GM21367 (cell line): ENCODE results near the gene ZNF541.
"Not testable (repeated sequence)": the region's sequence is repeated elsewhere in the genome, so short reads cannot be mapped to it uniquely, and the experiment has no call there.

Source experiments
- ATAC-seq: cut with Tn5 transposase; IDR thresholded peaks from one replicate; pipeline ENCODE4 v1.9.1; 2021; ENCODE audit not compliant: unreplicated experiment

The ZNF541 gene

DNA sequence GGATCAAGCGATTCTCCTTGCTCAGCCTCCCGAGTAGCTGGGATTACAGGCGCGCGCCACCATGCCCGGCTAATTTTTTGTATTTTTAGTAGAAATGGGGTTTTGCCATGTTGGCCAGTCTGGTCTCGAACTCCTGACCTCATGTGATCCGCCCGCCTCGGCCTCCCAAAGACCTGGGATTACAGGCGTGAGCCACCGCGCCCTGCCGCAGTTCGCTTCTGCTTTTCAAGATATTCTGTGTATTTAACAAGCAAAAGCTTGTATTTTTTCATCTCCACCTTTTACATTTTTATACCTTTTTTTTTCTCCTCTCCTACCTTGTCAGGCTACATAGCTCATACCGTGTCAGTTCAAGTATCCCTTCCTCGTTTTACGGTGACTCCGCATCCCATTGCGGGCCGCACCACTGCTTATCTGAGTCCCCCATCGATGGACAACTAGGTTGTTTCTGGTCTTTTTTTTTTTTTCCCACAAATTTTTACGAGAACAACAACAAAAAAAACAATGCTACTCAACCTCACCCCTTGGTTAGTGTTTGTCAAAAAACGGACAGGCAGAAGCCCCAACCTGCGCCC lies 26.8 kb upstream of the ZNF541 start:
- ATAC-seq, result not testable (repeated sequence)

DNA sequence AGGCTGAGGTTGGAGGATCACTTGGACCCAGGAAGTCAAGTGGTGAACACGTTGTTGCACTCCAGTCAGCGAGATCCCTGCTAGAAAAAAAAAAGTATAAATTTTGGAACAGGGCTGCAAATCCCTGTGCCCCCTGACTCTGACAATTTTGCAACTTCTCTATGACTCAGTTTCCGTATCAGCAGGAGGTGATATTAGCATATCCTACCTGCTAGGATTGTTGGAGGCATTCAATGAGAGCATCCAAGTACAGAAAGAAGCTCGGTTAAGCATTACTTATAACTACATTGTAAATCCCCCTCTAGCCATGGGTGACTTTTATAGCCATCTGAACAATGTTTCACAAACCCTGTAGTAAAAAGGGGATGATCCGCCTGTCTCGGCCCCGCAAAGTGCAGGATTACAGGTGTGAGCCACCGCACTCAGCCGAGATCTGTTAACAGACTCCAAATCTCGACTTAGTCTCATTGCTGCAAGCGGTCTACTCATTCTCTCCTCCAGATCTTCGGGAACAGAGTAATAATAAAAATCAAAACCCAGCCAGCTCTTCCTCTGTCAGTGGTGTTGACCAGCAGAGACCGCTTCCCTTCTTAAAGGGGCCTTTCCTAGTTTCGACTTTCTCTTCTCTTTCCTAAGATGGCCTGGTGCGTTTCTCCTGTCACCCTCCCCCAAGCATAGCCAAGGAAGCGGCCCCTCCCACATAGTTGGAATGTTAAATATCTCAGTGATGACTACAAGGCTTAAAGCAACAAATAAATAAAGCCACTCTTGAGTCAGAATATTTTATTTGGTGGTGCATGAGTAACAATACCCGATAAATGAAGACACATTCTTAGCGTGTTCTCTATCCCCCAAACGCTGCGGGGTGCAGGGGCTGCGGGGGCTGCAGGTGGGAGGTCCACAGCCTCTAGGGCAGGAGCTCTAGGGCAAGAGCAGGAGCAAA lies 25.7 kb upstream of the ZNF541 start:
- ATAC-seq, result no peak

DNA sequence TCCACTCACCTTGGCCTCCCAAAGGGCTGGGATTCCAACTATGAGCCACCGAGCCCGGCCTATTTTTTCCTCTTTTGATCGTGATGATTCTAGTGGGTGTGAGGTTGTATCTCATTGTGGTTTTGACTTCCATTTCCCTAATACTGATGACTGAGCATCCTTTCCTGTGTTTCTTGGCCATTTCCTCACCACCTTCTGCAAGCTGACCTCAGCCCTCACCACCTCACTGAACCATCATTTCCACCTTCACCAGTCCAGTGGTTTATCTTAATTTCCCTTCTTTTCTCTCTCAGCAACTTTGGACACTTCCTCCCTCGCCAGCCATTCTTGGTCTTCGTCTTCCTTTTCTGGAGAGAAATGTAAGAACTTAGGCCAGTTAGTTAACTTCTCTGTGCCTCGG lies 23.0 kb upstream of the ZNF541 start:
- no peak for ATAC-seq

DNA sequence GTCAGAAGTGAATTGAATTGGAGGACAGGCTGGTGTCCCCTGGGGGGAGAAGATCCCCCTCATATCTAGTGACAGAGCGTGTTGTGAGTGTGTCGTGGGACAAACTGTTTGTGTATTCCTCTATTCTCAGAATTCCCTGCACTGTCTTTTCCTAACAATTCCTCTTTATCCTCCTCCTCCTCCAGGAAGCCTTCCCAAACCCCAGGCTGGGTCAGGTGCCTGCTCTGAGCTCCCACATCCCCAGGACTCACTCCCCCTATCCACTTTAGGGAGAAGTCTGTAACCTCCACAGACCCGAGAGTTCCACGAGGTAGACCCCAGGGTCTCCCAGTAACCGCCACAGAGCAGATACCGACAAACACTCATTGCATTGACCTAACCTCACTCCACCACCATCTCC lies 20.9 kb upstream of the ZNF541 start:
- no peak for ATAC-seq

DNA sequence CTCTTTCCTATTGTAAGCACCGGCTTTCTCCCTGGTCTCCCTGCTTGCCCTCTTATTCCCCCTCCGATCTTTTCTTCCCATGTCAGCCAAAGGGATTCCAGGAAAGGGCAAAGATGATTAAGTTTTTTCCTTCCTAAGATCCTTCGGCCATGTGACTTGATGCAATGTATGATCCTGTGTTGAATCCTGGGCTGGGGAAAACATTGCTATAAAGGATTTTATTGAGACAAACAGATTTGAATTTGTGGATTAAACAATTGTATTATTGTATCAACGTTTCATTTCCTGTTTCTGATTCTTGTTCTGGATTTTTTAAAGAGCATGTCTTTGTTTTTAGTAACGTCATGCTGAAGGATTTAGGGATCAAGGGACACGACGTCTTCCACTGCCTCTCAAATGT lies 16.9 kb upstream of the ZNF541 start:
- ATAC-seq, result no peak

DNA sequence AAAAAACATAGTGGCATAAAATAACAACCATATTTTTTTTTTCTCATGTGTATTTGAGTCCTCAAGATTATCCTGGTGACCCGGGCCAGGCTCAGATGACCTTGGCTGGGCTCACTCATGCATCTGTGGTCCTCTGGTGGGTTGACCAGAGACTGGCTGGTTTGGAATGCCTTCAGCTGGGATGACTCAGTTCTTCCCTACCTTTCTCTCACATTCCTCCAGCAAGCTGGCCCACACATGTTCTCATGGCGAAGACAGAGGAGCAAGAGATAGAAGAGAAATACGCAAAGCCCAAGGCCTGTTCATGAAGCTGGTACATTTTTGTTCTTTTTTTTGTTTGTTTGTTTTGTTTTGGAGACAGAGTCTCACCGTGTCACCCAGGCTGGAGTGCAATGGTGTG lies 14.3 kb upstream of the ZNF541 start:
- ATAC-seq, result no peak

DNA sequence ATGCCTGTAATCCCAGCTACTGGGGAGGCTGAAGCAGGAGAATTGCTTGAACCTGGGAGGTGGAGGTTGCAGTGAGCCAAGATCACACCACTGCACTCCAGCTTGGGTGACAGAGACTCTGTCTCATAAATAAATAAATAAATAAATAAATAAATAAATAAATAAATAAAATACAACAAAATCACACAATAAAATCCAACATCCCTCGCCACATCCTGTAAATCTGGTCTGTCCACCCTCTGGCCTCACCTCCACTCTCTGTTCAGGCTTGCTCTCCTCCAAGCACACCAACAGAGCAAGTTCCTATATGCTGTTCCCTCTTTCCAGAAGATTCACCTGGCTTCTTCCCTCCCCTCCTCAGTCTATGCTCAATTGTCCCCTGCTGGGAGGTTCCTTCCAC lies 10.2 kb upstream of the ZNF541 start:
- ATAC-seq, result not testable (repeated sequence)

DNA sequence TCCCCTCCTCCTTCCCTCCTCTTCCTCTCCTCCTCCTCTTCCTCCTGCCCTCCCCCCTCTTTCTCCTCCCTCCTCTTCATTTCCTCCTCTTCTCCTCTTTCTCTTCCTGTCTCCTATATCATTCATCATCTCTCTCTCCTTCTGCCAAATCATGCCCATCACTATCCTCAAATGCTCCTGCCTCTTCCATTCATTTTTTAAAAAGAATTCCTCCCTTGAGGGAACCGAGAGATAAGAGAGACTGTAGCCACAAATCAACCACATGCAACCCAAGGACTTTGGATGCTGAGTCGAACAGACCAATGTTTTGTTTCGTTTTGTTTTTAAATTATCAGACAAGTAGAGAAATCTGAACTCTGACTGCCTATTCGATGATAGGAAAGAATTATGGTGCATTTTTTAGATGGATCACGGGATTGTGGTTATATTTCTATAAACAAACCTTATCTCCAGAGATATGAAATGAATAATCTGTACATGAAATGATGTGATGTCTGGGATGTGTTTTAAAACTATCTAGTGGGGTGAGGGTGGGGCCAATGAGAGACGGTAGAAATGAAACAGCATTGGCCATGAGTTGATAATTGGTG lies 9.5 kb upstream of the ZNF541 start:
- no peak for ATAC-seq

DNA sequence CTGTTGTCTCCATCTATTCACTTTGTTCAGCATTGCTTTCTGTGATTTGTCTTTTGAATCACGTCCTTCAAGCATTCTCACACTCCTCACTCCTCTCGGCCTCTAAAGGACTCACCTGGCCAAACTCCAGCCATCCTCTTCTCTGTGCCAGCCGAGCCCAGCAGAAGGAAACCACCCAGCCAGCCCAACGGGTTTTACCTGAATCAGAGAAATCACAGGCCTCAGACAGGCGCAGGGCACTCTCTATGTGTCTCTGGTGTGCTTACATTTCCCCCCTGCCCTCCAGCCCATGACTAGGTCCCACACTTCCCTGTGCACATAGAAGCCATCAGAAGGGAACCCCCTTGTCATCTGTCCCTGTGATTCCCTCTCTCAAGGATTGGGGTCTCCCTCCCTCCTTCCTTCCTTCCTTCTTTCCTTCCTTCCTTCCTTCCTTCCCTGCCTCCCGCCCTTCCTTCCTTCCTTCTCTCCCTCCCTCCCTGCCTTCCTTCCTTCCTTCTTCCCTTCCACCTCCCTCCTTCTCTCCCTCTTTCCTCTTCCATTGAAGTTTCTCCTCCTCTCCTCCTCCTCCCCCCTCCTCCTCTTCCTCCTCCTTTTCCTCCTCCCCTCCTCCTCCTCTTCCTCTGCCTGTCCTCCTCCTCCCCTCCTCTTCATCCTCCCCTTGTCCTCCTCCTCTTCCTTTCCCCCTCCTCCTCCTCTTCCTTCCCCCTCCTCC lies 8.8 kb upstream of the ZNF541 start:
- no peak for ATAC-seq

DNA sequence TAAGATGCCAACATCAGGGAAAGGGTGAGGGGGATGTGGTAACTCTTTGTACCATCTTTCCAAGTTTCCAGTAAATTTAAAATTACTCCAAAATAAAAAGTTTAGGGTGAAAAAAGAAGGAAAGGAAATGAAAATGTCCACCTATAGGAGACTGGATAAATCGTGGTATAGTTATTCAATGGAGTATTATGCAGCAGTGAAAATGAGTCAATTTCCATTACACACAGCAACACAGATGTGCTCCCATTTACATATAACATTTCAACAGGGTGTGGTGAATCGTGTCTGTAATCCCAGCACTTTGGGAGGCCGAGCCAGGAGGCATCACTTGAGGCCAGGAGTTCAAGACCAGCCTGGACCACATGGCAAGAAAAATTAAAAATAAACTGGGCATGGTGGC lies 7.4 kb upstream of the ZNF541 start:
- ATAC-seq, result no peak

DNA sequence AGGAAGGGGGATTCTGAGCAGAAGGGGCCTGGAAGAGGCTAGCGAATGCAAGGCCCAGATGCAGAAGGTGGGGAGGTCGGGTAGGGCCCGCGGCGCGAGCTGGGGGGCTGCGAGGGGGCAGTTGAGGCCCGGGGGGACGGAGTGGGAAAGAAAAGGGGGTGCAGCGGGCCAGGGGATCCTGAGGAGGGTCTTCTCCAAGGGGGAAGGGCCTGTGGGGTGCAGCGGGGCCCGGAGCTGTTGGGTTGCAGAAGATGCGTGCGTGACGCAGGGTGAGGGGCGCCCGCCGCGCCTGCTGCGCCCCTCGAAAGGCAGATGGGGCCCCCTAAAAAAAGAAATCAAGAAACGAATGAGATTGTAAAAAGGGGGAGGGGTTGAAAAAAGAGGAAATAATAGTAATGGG lies 313 bp downstream of the ZNF541 start:
- no peak for ATAC-seq

DNA sequence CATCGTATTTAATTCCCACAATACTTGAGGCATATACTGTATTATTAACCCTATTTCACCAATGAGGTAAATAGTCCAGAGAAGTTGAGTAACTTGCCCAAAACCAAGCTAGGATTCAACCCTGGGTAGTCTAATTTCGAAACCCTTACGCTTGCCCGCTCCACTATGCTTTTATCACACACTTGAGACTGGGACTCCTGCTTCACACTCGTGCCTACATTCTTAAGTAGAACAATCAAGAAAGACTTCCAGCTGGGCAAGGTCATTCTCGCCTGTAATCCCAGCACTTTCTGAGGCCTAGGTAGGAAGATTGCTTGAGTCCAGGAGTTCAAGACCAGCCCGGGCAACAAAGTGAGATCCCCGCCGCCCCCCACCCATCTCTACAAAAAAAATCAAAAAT lies 3.6 kb downstream of the ZNF541 start:
- ATAC-seq, result no peak

DNA sequence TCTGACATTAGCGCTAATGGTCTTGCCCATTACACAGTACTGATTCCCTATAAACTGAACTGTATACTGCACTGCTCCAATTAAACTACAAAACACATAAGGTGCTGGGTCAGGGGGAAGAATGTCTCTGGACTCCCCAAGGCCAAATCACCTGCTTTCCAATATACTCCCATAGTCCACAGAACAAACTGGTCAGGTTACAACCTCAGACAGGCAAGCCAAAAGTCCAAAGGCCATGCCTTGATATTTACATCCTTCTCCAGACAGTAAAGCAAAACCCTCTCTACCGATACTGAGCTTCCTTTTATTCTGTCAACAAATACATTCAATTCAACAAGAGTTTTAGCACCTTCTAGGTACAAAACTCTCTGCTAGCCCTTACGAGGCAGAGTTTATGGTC lies 8.9 kb downstream of the ZNF541 start:
- no peak for ATAC-seq

DNA sequence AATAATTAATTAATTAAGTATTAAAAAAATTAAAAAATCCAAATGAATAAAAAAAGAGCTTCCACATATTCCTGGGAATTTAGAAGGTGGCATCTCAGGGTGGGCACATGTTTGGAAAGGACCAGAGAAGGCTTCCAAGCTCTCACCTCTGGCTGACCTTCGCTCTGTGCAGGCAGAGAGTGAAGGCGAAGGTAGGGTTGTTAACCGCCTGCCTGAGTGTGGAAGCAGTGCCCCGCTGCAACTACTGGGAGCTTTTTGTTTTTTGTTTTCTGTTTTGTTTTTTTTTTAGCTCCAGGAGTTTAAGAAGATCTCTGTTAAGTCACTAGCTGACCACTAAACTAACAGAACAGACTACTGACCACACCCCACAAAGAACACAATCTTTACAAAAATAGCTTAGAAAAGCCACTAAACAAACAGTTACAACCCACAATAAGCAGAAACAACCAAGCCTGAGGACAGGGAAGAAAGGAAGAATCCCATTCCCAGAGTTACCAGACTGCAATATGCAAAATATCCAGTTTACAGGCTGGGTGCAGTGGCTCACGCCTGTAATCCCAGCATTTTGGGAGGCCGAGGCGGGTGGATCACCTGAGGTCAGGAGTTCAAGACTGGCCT lies 11.4 kb downstream of the ZNF541 start:
- ATAC-seq, result no peak

DNA sequence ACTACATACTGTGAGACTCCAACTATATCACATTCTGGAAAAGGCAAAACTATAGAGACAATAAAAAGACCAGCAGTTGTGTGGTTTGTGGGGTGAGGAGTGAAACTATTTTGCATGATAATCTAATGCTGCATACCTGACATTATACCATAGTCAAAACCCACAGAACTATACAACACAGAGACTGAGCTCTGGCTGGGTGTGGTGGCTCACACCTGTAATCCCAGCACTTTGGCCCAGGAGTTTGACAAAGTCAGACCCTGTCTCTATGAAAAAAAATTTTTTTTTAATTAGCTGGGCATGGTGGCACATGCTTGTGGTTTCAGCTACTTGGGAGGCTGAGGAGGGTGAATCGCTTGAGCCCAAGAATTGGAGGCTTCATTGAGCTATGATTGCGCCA lies 11.9 kb downstream of the ZNF541 start:
- no peak for ATAC-seq

DNA sequence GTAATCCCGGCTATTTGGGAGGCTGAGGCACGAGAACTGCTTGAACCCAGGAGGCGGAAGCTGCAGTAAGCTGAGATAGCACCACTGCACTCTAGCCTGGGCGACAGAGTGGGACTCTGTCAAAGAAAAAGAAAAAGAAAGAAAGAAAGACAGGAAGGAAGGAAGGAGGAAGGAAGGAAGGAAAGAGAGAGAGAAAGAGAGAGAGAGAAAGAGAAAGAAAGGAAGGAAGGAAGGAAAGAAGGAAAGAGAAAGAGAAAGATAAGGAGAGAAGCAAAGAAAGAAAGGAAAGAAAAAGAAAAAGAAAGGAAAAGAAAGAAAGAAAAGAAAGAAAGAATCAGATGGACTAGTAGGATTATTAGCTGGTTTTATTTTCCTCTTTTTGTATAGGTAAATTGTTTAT lies 22.8 kb downstream of the ZNF541 start:
- ATAC-seq, result no peak

DNA sequence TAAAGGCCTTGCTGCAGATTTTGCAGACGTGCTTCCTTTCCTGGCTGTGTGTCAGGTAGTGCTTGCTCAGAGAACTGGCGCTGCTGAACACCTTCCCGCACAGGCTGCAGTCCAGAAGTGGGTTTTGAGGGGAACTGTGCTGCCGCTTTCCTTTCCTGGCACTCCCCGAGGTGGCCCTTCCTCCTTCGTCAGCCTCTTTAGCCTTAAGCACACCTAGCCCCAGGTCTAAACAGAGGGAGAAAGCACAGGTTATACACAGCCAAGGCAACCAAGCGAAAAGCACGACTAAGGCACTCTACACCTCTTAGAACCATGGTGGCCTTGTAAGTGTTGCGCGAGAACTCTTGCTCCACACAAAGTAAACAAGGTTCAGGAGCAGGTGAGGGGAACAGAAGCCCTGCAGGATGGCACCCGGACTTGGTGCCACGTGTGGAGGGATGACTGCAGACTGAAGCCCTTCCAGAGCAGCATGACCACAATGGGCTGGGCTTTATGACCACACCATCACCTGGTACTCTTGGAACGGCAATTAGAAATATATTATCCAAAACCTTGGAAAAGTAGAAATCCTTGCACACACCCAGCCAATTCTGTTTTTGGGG lies 23.6 kb downstream of the ZNF541 start:
- no peak for ATAC-seq

DNA sequence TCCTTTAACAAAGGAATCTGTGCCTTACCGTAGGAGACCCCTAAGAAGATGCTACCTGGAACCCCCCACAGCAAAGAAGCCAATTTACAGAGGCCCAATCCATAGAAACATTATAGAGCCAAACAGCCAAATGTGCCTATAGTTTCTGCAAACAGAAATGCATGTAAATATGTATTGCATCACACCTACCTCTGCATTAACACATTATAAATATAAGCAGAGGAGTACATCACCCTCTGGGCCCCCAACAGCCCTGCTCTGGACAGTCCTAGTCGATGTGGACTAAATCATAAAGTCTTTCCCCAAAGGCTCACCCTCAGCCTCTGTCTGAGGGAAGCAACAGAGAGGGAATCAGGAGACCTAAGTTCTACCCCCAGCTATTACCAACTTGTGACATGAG lies 25.7 kb downstream of the ZNF541 start:
- no peak for ATAC-seq

DNA sequence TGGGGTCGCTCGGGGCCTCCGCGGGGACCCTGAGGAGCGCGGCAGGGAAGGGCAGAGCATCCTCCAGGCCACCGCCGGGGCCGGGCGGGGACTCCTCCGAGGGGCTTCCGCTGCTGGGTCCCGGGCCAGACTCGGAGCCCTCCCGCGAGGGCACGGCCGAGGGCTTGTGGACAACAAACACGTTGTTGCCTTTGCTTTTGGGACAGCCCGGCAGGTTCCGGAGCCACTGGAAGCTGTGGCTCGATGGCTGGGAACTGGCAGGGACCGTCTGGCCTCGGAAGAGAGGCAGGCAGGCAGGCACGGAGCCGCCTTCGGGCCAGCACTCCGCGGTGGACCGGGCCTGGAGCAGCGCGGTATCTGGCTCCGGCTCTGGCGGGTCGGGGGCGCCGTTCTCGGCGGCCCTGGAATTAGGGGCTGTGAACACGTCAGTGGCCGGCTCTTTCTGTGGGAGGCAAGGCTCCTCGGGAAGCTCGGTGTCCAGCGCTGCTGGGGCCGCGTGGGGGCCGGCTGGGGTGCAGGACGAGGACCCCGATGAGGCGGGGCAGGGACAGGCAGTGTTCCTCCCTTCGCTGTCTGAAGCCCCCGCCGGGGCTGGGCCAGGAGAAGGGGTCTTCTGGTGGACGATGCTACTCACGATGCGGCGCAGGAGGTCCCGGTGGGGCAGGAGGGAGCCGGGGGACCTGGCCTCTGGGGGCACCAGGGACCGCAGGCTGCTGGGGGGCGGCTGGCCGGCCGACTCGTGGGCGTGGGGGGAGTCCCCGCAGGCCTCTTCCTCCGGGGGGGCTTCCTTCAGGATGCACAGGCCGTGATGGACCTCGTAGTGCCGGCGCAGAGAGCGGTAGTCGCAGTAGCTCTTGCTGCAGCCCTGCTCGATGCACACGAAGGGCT lies 27.6 kb downstream of the ZNF541 start:
- no peak for ATAC-seq

DNA sequence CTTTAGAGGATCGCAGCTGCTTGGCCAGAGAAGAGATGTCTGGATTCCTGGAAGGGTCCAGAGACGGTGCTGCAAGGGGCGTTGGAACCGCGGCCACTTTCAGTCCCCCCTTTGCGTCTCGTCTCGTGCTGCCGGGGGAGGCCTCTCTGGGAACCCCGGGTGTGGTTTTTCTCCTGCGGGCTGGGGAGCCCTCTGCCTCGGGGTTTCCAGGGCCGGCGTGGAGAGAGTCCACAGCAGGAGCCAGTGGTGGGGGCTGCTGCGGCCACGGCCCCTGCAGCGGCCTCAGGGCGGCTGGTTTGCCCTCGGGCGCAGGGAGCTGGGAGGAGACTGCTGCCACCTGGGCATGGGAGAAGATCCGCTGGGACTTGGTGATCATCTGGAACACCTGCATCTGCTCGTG lies 28.5 kb downstream of the ZNF541 start:
- ATAC-seq, result no peak
